Liver (tissue), 9 donors: ENCODE measurements around the gene BMP8A. TPM values are rescaled to one million over a fixed set of nuclear protein-coding genes. Genes with fewer than 3 reads are reported as not detected.

ENCODE experiments used
- DNase-seq: peaks from one replicate; pipeline ENCODE4 v3.0.0-alpha.2; 2017; ENCODE audit warnings: low spot score
- H3K27ac ChIP-seq, 2 donors: one replicate each; pipeline ENCODE4 v1.7.0; 2013; ENCODE audit warnings: inconsistent platforms in 2 of 2, low read length in 2 of 2, control low read depth in 1 of 2, low read depth in 1 of 2, mild to moderate bottlenecking in 1 of 2
- H3K27me3 ChIP-seq, 4 donors: one replicate each; pipeline versions ENCODE4 v1.6.1 to v1.7.0; 2013; ENCODE audit warnings: low read length in 3 of 4, inconsistent platforms in 1 of 4, mild to moderate bottlenecking in 1 of 4, moderate library complexity in 1 of 4; ENCODE audit not compliant: control insufficient read depth in 4 of 4, insufficient read depth in 4 of 4
- H3K36me3 ChIP-seq, 4 donors: one replicate each; pipeline versions ENCODE4 v1.6.1 to v1.7.0; 2013; ENCODE audit warnings: low read length in 3 of 4, mild to moderate bottlenecking in 3 of 4, low read depth in 1 of 4, moderate library complexity in 1 of 4; ENCODE audit not compliant: control insufficient read depth in 4 of 4, insufficient read depth in 3 of 4
- H3K4me1 ChIP-seq, 4 donors: one replicate each; pipeline versions ENCODE4 v1.6.1 to v1.7.0; 2013; ENCODE audit warnings: low read length in 3 of 4, mild to moderate bottlenecking in 3 of 4, moderate library complexity in 1 of 4; ENCODE audit not compliant: control insufficient read depth in 4 of 4, insufficient read depth in 4 of 4
- H3K4me3 ChIP-seq, 3 donors: one replicate each; pipeline versions ENCODE4 v1.6.1 to v1.7.0; 2013; ENCODE audit warnings: low read length in 3 of 3, control low read depth in 1 of 3, low read depth in 1 of 3, mild to moderate bottlenecking in 1 of 3
- H3K9ac ChIP-seq, 2 donors: one replicate each; pipeline ENCODE4 v1.7.0; 2013; ENCODE audit warnings: low read length in 2 of 2, mild to moderate bottlenecking in 2 of 2, moderate library complexity in 2 of 2, control low read depth in 1 of 2, low read depth in 1 of 2
- H3K9me3 ChIP-seq, 4 donors: one replicate each; pipeline versions ENCODE4 v1.6.1 to v1.7.0; 2013; ENCODE audit warnings: low read length in 3 of 4; ENCODE audit not compliant: control insufficient read depth in 4 of 4
- CTCF ChIP-seq: fragments of 150-350 bp; IDR thresholded peaks from 2 replicates; pipeline ENCODE4 v1.5.1; 2017; ENCODE audit warnings: improper control_type of control experiment, low read depth, low read length; ENCODE audit not compliant: missing input control
- GABPA ChIP-seq, 2 donors: IDR thresholded peaks in 1 of 2; conservative IDR thresholded peaks in 1 of 2; 2 replicates each; pipeline ENCODE4 v1.6.1; 2016; ENCODE audit warnings: antibody characterized with exemption in 2 of 2, mild to moderate bottlenecking in 1 of 2, moderate library complexity in 1 of 2
- JUND ChIP-seq, 2 donors: IDR thresholded peaks; 2 replicates each; pipeline ENCODE4 v1.6.1; 2016; ENCODE audit warnings: antibody characterized with exemption in 2 of 2
- NR2F2 ChIP-seq: IDR thresholded peaks from 2 replicates; pipeline ENCODE4 v1.6.1; 2016; ENCODE audit warnings: antibody characterized with exemption
- RAD21 ChIP-seq, 2 donors: IDR thresholded peaks; 2 replicates each; pipeline ENCODE4 v1.6.1; 2016; ENCODE audit warnings: antibody characterized with exemption in 2 of 2, mild to moderate bottlenecking in 2 of 2
- SP1 ChIP-seq: IDR thresholded peaks from 2 replicates; pipeline ENCODE4 v1.6.1; 2018; ENCODE audit warnings: antibody characterized with exemption, mild to moderate bottlenecking
- WGBS: extraction: QIAGEN DNeasy Blood & Tissue Kit; methylation state at CpG from one replicate; pipeline ENCODE4 v1.1.7; 2013; 5-methylcytosine and 5-hydroxymethylcytosine counted together
- polyA plus RNA-seq, 2 donors: library from polyadenylated mRNA; stranded (reverse) in 1 of 2; unstranded in 1 of 2; fragments of 200-250 nt in 1 of 2; fragments of >200 nt in 1 of 2; fragmentation: Nextera tagmentation in 1 of 2; extraction: Ambion mirVana in 1 of 2; gene quantifications; one replicate each; pipeline versions ENCODE4 v1.2.1 to v1.2.3, GENCODE V29; 2013 to 2015
- total RNA-seq, 2 donors: library from RNA; depleted of rRNA; stranded (reverse); fragments of >200 nt; gene quantifications; one replicate each; pipeline ENCODE4 v1.2.3, GENCODE V29; 2014
- donor health status: healthy.
- donor health status: healthy.
- donor health status: healthy.
- donor health status: healthy.
- donor health status: healthy.

The BMP8A gene
- total and polyA plus RNA-seq, 4 donors, result not detected

DNA sequence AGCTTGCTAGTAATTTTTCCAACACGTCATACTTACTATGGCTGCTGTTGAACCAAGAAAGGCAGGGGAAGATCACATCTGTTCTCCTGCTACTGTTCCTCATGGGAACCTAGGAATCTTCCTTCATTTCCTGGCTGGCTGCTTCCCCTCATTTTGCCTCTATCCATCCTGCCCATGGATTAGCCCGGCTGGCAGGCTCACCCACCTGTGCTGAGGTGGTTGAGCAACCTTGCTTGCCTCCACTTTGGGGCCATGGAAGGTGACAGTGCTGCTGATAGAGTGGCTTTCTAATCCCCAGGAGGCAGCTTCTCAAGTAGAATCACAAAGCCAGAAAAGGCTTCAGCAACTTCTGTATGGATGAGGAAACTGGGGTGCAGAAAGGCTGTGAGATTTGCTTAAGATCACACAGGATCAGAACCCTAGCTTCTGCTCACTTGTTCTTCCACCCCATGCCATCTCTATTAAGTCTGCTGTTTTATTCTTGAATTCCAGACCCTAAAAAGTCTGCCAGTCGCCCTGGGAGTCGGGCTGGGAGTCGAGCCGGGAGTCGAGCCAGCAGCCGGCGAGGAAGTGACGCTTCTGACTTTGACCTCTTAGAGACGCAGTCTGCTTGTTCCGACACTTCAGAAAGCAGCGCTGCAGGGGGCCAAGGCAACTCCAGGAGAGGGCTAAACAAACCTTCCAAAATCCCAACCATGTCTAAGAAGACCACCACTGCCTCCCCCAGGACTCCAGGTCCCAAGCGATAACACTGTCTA is 6.2 kb upstream of the BMP8A start:
- no peak for DNase-seq
- Histone ChIP-seq H3K4me1 (no peaks in the 10 kb centered on the region), H3K9ac (no peak overlapping the region), H3K9me3 (no peaks in the 10 kb centered on the region), H3K4me3 (no peak overlapping the region), H3K27me3 (no peaks in the 10 kb centered on the region), H3K36me3 (peaks cover 11 to 54% (median 51%) of the 10 kb centered on the region in 4 donors), H3K27ac (no peak overlapping the region)
- TF ChIP-seq CTCF (no peak), NR2F2 (peak; percentile 33), RAD21 (IDR thresholded peaks at IDR 0.05) (no peak), SP1 (no peak)
- 78% methylated on average over 14 of the region's 14 CpGs for WGBS

- WGBS, result 97% methylated on average over 5 of the region's 5 CpGs
- Histone ChIP-seq H3K27ac (no peak overlapping the region), H3K9ac (no peak overlapping the region), H3K4me3 (no peak overlapping the region), H3K27me3 (peaks cover 0 to 2% (median 0%) of the 10 kb centered on the region in 4 donors), H3K36me3 (peaks cover 8 to 37% (median 34%) of the 10 kb centered on the region in 4 donors), H3K4me1 (peaks cover 4 to 12% (median 7%) of the 10 kb centered on the region in 4 donors), H3K9me3 (no peaks in the 10 kb centered on the region)
- DNase-seq, result no peak
- no peak for TF ChIP-seq JUND (IDR thresholded peaks at IDR 0.05)
Measured at GRCh38 chr1:39488012-39488545, 3.4 kb upstream of the BMP8A start.

DNA sequence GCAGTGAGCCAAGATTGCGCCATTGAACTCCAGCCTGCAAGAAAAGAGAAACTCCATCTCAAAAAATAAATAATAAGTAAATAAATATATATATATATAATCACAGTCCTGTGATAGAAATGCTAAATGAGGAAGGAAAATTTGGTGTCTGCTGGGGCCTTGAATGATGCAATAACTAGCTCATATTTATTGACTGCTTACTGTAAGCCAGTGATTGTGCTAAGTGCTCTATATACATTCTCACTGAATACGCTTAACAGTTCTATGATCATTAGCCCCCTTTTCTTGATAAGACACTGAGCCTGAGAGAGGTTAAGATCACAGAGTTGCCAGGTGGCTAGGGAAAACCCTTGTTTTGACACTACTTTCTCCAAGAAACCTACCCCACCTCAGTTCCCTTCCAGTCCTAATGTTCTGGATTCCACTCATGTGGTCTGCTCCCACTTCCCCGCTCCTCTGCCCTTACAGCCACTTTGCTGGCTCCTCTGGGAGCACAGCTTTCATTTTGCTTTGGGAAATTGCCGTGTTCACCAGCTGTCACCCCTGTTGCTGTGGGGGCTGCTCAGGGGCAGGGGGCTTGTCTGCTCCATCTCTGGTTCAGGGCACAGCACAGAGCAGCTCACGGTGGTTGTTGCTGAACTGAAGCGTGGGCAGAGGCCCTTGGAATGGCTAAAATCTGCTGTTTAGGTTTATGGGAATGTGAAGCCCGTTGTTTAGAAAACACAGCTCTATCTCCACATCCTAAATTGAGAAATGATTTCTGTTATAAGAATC is 2.5 kb upstream of the BMP8A start:
- H3K4me3 ChIP-seq, result no peak overlapping the region
- peaks cover 0 to 2% (median 0%) of the 10 kb centered on the region in 4 donors for H3K27me3 ChIP-seq
- TF ChIP-seq RAD21 (IDR thresholded peaks at IDR 0.05) (no peak), GABPA (IDR thresholded peaks at IDR 0.05 in 1 of 2, conservative IDR thresholded peaks at IDR 0.05 in 1 of 2) (no peak)
- no peak for DNase-seq
- WGBS, result 68% methylated on average over 7 of the region's 7 CpGs
- H3K9me3 ChIP-seq, result no peaks in the 10 kb centered on the region
- H3K36me3 ChIP-seq, result peaks cover 8 to 33% (median 30%) of the 10 kb centered on the region in 4 donors
- H3K9ac ChIP-seq, result no peak overlapping the region
- H3K4me1 ChIP-seq, result peaks cover 4 to 12% (median 7%) of the 10 kb centered on the region in 4 donors
- no peak overlapping the region for H3K27ac ChIP-seq

DNA sequence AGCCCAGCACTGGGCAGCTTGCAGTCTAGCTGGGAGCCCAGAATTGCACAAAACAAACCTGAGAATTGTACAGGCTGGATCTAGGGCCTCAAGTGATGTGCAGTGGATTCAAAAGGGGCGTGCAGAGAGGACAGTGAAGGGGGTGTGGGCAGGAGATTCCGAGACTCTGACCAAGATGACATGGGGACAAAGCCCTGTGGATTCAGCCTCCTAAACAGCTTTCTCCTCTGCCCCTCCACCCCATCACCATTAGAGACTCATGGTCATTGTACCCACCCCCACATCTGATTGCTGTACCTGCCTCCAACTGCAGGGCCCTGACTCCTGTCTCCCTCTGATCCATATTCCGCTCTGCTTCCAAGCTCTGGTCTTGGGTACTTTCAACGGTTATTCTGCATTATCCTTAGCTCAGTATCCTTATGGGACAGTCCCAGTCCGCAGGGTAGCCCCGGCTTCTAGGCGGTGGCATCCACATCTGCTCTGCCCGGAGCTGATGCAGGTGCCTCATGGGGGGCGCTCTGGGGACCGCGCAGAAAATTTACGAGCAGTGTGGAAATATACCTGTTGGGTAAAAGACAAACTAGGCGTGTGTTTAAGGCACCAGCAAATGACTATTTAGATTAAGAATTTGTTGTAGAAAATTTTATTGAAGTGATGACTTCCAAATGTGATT is 1.7 kb upstream of the BMP8A start:
- 66% methylated on average over 13 of the region's 13 CpGs for WGBS
- H3K4me1 ChIP-seq, result peaks cover 4 to 12% (median 7%) of the 10 kb centered on the region in 4 donors
- DNase-seq, result no peak
- peaks cover 8 to 28% (median 26%) of the 10 kb centered on the region in 4 donors for H3K36me3 ChIP-seq
- no peak overlapping the region for H3K9ac ChIP-seq
- H3K27ac ChIP-seq, result no peak overlapping the region
- no peak overlapping the region for H3K4me3 ChIP-seq
- no peak for TF ChIP-seq GABPA (IDR thresholded peaks at IDR 0.05 in 1 of 2, conservative IDR thresholded peaks at IDR 0.05 in 1 of 2)
- TF ChIP-seq JUND (IDR thresholded peaks at IDR 0.05), result no peak
- H3K27me3 ChIP-seq, result peaks cover 0 to 2% (median 0%) of the 10 kb centered on the region in 4 donors
- H3K9me3 ChIP-seq, result no peaks in the 10 kb centered on the region
